Stimulated activated CD4-positive, alpha-beta T cell treated with anti-CD3 and anti-CD28 coated beads, Interleukin-15, amount 100 ng/mL, for 24 hours (primary cell): ENCODE data around the gene BTBD16.

Experiments used
- DNase-seq: peaks from one replicate; pipeline ENCODE4 v3.0.0-alpha.2; 2020

The BTBD16 gene

DNA sequence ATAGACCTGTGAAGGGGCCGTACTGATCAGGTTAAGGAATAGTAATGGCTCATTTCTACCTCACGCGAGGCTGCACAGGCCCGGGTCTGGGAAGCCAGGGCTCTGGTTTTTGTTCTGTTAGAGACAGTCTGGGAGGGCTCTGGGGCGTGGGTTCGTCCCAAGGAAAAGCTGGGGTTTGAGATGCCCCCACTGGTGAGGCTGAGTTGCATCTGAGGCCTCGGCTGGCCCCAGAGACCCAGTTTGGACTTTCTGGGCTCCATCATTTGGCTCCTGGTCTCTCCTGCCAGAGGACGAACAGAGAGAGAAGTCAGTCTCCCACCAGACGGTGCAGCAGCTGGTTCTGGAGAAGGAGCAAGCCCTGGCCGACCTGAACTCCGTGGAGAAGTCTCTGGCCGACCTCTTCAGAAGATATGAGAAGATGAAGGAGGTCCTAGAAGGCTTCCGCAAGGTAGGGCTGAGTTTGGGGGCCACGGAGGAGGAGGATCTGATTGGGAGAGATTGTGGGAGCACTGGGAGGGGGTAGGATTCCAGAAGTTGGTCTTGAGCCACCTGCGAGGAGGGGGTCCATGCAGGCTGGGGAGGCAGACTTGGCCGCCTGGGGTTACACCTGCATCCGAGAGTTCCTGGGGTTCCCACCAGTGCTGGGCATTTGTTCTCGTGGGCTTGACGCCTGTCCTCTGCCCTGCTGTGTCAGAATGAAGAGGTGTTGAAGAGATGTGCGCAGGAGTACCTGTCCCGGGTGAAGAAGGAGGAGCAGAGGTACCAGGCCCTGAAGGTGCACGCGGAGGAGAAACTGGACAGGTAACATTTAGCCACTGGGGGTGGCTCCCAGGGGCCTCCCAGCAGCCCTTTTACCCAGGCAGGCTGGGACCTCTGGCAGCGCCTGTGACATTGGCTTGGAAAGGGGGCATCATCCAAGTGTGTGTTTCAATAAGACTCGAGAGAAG lies 22.5 kb upstream of the BTBD16 start:
- DNase-seq, result no peak

DNA sequence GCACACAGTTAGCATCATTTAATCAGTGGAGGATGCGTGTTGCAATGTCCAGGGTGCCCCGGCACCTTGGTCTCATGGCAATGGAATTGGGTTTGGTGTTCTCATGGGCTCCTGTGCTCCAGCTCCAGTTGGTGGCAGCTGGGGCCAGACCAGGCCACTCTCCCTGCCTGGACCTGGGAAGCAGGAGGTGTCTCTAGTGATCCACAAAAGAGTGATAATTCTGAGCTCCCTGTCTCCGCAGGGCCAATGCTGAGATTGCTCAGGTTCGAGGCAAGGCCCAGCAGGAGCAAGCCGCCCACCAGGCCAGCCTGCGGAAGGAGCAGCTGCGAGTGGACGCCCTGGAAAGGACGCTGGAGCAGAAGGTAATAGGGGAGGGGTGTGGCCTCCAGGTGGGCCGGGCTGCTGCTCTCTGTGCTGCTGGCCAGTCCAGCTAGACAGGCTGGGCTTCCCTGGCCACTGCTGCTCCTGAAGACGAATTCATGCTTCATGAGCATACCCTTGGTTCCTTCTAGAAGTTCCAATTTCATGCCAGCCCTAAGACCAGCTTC lies 21.7 kb upstream of the BTBD16 start:
- DNase-seq, result no peak

DNA sequence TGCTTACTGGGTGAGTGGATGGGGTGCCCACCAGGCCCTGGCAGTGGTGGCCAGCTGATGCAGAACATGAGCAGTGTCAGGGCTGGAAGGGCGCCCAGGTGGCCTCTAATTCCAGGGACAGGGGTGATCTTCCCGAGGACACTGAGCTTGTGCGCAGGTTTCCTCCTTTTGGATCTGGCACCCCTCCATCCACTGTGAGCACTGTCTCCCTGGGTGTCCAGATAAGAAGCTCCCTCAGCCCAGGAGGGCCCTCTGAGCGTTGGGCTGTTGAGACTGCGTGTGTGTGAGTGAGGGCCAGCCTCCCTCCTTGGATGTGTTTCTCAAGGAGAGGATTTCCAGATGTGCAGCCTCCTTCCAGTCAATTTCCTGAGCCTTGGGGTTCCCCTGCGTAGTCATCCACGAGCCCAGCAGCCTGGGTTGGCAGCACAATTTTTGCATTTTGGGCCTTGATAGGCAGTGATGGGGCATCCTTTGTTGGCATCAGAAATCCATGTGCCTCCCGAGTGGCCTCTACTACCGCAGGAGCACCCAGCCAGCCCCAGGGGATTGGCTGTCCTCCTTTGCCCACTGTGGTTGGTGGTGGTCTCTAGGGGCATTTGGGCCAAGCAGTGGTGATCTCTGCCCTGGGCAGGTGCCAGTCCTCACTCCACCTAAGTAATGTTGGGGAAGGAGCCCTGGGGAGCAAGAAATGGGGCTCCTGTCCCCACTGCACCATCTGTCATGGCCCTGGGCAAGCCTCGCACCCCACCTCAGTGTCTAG lies 20.9 kb upstream of the BTBD16 start:
- DNase-seq, result no peak

DNA sequence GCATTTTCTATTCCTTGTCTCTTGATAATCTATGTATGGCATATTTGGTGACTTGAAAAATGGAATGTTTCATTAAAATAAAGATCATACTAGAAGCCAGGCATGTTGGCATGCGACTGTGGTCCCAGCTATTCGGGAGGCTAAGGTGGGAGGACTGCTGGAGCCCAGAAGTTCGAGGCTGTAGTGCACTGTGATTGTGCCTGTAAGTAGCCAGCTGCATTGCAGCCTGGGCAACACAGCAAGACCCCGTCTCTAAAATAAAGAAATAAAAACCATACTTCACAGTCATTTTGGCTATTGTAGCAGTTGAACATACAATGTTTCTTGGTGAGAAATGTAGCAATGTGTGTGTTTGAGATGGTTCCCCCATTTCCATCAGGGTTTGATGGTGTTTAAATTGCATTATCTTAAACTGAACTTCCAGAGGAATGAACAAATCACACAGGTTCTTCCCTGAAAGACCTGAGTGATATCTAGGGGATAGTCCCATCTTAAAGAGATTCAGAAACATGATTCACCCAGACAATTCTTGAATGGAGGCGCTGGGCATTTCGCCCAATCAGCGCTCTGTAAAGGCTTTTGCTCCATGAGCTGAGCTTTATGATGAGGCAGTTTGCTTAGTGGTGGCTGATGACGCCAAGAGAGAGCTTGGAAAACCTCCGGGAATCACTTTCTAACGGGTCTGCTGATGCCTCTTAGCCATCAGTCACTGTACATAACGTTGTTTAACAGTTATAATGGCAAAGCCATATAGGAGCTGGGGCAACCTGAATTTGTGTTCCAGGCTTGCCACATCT lies 19.4 kb upstream of the BTBD16 start:
- no peak for DNase-seq

DNA sequence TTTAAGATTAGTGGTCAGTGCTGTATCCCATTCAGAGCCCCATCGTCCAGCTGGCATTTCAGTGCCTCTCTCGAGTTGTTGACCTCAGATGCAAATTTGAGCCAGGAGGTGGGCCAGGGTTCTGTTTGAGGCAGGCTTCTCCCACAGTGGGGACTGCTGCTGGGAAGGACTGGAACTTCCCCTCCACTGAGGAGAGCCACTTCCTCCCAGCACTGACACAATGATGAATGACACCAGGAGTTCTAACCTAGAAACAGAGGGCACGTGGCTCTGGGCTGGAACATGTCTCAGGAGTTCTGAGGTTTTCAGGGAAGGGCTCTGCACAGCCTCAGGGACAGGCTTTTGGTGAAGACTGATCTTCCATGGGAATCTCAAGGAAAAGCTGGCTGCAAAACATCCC lies 18.3 kb upstream of the BTBD16 start:
- no peak for DNase-seq

DNA sequence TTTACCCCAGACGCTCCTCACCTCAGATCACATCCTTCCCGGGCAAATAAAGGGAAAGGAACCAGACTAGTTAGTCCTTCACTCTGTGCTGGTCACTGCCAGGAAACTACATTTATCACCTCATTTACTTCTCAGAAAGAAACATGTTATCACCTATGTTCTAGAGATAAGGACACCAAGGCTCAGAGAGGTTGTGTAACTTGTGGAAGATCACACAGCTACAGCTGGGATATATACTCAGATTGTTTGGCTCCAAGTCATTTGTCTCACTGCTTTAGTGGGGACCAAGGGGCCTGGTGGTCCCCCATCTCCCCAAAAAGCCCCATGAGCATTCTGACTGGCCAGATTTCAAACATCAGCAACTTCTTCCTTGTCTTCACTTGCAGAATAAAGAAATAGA lies 17.5 kb upstream of the BTBD16 start:
- DNase-seq, result no peak

DNA sequence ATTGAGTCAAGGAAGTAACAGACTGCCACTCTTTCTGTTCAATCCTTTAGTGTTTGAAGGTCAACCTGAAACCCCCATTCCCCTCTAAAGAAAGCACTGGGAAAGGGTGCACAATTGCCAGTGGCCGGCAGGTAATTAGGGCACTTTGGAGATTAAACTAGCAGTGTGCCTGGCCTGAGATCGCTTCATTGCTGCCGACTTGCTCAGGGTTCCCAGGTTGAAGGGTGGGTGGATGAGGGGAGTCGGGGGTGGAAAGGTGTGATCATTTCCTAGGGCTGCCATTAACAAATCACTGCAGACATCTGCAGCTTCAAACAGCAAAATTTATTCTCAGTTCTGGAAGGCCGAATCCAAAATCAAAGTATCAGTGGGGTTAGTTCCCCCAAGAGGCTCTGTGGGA lies 16.3 kb upstream of the BTBD16 start:
- DNase-seq, result no peak

DNA sequence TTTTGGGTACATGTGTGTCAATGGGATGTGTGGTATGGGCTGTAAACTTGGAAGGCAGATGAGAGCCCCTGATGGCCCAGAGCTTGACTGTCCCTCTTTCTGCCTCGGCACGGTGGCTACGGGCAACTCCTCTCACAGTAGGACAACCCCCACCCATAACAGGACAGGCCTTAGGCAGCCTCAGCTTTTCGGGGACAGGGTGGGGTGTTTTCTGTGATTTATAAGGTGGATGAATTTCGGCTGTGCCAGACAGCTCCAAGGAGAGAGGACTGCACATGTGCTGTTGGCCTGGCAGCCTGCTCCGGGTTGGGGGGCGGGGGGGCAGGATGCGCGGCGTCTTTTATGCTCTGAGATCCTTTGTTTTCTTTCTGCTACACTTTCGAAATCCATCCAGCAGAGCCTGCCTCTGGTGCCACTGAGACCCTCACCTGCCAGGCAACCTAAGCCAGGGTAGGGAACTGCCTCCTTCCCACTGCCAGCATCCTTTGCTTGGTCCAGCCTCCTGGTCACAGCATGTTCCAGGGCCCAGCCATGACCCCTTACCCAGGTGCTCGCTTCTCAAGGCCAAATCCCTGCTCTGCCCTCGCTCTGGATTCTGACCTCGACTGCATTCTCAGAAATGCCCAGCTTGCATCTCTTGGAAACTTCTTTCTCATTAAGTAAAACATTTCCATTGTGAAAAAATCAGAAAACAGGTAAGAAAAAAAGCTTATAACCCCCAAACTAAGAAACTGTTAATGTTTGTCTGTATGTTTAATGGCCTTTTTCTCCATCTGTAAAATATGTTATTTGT lies 15.4 kb upstream of the BTBD16 start:
- no peak for DNase-seq

DNA sequence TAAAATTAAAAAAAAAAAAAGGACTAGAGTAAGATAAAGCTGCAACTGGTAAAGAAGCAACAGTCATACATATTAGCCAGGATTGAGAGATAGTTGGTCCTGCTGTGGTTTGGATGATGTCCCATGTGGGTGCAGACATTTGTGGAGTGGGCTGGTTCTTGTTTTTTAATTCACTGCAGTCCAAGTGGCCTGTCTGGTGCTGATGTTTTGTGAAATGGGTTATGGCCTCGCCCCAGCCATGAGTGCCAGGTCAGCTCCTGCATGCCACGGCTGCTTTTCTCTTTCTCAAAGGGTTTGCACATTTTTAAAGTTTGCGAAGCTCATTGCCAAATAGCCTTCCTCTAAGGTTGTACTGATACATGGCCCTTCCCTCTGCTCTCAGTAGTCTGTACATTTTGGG lies 14.1 kb upstream of the BTBD16 start:
- no peak for DNase-seq

DNA sequence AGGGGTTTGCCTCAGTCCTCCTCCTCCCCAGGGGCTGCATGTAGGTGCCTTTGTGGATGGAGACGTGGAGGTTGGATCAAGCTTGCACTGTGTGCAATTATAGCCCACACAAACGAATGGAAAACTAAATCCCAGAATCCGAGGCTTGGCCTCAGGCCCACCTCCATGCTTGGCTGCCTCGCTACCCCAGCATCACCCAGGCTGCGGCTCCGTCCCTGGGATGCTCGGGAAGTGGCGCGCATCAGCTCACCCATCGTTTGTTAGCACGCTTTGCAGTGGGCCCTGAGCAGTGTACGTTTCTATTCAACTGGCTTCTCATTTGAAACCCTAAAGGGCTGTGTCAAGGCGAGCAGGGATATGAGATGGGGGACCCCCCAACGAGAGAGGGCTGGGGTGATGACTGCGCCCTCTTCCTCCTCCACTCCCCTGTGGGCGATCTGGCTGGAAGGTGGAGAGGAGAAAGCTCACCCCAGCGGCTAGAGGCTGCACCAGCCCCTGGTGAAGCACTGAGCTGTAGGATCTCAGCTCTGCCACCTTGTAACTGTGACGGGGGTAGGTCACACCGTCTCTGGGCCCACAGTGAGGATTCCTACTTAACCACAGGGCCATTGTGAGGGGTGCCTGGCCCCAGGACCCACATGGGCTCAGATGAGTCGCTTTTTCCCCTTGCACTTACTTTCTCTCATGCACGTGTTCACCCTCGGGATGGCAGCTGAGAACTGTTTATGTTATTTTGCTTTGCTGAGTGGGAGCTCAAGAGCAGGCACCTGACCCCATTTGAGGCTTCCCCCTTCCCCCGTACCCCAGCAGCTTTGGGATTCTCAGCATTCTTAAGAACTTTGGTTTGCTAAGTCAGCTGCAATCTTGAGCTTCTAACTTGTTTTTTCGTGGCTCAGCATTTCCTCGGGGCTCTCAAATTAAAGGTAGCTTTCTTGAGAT lies 12.7 kb upstream of the BTBD16 start:
- no peak for DNase-seq

DNA sequence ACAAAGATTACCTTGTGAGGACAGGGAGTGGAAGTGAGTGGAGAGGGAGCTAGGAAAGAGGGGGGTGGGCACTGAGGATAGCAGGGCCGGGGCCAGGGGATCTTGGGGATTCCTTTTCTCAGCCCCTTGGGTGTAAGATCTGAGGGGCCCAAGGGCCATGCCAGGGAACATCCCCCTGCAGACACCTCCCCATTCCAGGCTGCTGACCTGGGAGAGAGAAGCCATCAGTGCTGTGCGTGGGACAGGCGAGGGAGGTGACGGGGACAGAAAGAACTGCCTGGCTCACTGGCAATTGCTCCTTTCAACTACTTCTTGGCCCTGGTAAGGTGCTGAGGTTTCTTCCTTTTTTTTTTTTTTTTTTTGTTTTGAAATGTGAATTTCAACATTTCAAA lies 12.0 kb upstream of the BTBD16 start:
- no peak for DNase-seq

DNA sequence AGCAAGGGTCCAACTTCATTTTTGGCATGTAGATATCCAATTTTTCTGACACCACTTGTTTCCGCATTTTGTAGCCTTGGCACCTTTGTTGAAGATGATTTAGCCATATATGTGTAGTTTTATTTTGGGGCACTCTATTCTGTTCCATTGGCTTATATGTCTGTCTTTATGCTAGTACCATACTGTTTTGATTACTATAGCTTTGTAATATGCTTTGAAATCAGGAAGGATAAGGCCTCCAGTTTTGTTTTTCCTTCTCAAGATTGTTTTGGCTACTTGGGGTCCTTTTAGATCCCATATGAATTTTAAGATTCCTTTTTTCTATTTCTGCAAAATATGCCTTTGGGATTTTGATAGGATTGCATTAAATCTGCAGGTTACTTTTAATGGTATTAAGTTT lies 9.5 kb upstream of the BTBD16 start:
- DNase-seq, result no peak

DNA sequence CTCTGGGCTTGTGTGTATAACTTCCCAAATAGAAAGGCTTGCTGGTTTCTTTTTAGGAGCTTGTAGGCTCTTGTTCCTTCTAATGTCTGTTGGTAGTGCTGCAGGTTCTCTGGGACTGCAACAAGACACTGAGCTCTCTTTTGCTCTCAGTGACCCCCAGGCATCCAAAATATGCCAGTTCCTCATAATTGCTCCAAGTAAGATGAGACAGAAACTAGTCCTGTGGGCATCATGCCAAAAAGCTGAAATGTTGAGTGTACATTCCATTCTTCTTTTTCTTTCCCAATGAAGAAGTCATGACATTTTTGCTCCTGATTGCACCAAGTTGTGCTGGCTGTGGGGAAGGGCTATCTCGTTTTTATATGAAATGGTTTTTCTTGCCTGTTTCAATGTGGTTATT lies 7.1 kb upstream of the BTBD16 start:
- no peak for DNase-seq

DNA sequence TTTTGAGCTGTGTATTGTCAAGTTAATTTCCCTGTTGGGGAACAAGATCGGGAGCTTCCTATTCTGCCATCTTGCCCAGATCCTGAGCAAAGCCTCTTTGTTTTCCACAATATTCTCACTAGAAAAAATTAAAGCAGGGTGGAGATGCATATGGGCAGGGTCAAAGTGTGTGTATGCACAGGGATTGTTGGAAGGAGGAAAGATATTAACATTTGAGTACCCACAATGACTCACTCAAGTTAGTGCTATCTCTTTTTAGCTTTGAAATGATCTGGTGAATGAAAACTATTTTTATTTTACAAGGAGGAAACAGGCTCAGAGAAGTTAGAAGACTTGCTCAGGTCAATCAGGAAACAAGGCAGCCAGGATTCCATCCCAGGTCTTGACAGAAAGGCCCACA lies 6.7 kb upstream of the BTBD16 start:
- no peak for DNase-seq

DNA sequence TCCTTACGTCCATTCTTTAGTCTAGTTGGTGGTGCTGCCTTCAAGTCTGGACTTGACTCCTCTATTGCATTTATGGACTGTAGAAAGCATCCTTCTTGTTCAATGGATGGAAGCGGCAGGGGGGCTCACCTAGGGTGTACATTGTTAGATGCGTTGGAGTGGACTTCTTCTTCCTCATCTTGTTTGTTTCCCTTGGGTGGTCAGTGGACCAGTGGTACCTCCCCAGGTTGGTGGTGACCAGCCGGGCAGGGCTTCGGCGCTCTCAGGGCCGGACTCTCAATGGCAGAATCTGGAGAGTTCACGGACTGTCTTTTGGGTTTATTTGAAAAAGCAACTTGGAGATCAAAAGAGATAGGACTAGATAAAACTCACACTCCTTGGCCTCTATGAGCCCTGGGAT lies 6.2 kb upstream of the BTBD16 start:
- DNase-seq, result no peak

DNA sequence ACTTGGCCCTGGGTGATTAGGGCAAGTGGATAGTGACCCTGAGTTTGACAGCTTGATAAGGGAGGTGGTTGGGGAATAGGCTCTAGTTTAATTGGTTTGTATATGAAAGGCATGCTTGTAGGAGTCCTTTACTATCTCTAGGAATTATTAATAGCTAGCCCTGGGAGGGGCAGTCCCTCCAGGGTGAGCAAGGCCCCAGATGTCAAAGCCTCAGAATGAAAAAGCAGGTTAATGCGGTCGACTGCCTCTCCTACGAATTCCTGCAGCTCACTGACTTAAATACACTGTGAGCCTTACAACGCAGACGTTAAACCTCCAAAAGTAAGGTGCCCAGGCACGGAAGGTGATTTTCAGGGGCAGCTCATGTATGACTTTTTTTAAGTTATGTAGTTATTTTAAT lies 5.2 kb upstream of the BTBD16 start:
- no peak for DNase-seq

DNA sequence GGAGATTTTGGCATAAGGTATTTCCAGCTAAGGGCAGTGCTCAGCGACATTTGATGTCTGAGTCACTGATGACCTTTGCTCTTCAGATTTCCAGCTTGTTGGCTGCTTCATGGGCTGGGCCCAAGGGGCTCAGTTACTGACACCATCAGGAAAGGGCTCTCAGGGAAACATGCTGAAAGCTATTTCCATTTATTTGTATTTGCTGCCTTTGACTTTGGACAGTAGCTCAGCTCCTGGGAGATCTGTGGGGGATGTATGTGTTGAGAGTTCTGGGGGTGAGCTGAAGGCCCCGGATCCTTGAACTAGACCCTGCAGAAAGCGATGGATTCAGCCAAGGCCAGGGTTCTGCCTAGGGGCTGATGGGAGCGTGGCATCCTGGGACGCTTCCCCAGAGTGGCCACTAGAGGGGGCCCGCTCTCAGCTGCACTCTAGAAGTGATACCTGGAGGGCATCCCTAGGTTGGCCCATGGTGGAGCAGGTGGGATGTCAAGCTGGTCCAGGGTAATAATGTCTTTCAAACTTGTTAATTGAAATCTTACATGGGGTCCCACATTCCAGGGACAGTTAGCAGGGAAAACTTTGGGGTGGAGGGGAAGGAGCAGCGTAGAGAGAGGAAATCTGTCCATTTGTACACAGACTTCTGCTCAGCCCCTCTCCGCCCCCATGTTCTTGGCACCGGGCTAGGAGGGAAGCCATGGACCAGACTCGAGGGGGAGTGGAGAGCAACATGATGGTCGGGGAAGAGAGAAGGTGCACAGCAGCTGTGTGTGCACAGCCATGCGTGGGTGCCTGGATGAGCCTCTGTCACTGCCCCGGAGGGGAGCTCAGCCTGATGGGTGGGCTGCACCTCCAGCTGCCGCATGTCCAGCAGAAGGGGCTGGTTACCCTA lies 3.0 kb upstream of the BTBD16 start:
- DNase-seq, result peak; percentile 65

DNA sequence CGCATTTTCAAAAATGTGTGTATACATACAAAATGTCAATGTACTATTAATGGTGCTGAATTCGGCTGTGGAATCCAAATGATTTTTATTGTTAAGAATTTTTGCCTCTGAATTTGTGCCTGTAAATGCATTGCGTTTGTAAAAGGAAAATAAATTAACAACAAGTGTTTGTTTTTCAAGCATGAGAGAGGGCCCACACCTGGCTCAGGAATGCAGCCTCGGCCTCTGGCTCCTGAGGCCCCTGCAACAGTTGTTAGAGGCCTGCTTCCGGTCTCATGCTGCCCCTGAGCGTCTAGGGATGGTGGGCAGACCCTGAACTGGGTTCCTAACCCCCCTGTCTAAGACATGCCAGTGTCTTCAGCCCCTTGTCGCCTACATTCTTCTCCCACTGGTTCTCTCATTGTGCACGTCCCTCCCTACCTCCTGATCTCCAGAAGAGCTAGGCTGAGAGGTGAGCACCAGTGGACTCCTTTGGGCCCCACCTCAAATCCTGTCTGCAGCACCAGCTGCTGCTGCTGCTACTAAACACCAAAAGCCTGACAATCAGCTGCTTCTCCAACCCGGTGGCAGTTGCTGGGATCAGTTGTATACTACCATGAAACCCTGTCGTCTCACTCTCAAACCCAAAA lies 1.9 kb upstream of the BTBD16 start:
- no peak for DNase-seq

DNA sequence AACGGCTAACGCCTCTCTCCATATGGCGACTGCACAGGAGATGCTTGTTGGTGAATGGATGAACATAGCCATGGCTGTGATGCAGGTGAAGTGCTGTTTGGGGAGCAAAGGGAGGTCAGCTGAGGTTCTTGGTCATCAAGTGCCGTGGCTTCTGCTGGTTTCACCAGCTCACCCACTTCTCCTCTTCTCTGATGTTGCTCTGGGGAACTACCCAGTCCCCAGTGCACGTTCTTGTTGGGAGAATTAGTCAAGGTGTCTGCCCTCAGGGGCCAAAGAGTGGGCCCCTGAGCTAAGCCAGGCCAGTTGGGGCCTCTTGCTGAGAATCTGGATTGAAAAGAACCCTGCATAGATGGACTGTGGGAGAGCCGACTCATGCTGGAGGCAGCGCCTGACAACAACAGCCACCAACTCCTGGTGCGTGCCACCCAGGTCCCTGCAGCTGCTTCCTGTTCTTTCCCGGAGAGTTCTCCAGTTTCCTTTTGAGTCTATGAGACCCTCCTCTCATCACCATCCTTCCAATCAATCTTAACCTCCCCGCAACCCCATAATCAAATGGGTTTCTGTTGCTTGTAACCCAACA lies 3.0 kb downstream of the BTBD16 start:
- no peak for DNase-seq
